Kidney epithelial cell (primary cell): ENCODE data around the gene MMP12. TPM values are rescaled to one million over a fixed set of nuclear protein-coding genes. Genes with fewer than 3 reads are reported as not detected.
"Not testable (repeated sequence)": the region's sequence is repeated elsewhere in the genome, so short reads cannot be mapped to it uniquely, and the experiment has no call there.

Experiments
- DNase-seq: peaks from one replicate; pipeline ENCODE4 v3.0.0-alpha.2; 2010; ENCODE audit warnings: low read depth
- H3K27me3 ChIP-seq: 2 replicates; pipeline ENCODE4 v1.6.0; 2011; ENCODE audit warnings: low read length; ENCODE audit not compliant: control insufficient read depth, insufficient read depth
- H3K36me3 ChIP-seq: 2 replicates; pipeline ENCODE4 v1.5.1; 2011; ENCODE audit warnings: low read length; ENCODE audit not compliant: control insufficient read depth, insufficient read depth
- H3K4me3 ChIP-seq: 2 replicates; pipeline ENCODE4 v1.5.1; 2011; ENCODE audit warnings: low read depth, mild to moderate bottlenecking, control low read depth, low read length
- total RNA-seq: library from RNA; depleted of rRNA; stranded (reverse); fragments of >200 nt; gene quantifications from 2 replicates; pipeline ENCODE4 v1.2.3, GENCODE V29; 2015
- TF ChIP-seq, protein P1 (sequence below): IDR thresholded peaks from 2 replicates; pipeline ENCODE4 v1.5.1; 2011; ENCODE audit warnings: mild to moderate bottlenecking, moderate library complexity, low read length, control low read depth, inconsistent platforms; ENCODE audit not compliant: insufficient read depth, poor library complexity, severe bottlenecking

The MMP12 gene
- total RNA-seq, 1 donor from 2014 or later: not detected

DNA sequence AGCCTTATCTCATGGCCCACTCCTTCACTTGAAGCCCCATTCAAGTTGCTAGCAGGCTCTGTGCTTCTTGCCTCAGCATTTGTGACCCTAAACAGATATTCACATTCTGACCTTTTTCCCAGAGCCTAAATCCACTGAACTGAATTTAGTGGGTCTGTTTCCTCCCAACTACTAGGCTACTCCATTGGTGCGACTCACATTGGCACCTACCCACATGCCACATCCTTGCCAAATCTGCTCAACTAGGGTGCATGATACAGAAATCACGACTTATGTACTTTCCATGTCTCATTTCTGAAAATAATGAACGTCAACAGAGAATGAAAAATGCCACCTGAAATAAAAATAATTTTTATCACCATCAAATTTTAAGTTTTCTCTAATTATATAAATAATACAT, 8.4 kb upstream of the MMP12 start:
- no peak for DNase-seq
- H3K36me3 ChIP-seq: no peaks in the 10 kb centered on the region
- TF ChIP-seq, protein P1, sequence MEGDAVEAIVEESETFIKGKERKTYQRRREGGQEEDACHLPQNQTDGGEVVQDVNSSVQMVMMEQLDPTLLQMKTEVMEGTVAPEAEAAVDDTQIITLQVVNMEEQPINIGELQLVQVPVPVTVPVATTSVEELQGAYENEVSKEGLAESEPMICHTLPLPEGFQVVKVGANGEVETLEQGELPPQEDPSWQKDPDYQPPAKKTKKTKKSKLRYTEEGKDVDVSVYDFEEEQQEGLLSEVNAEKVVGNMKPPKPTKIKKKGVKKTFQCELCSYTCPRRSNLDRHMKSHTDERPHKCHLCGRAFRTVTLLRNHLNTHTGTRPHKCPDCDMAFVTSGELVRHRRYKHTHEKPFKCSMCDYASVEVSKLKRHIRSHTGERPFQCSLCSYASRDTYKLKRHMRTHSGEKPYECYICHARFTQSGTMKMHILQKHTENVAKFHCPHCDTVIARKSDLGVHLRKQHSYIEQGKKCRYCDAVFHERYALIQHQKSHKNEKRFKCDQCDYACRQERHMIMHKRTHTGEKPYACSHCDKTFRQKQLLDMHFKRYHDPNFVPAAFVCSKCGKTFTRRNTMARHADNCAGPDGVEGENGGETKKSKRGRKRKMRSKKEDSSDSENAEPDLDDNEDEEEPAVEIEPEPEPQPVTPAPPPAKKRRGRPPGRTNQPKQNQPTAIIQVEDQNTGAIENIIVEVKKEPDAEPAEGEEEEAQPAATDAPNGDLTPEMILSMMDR: no peak
- no peak overlapping the region for H3K4me3 ChIP-seq
- H3K27me3 ChIP-seq: no peaks in the 10 kb centered on the region

GRCh38 chr11:102882389-102883024, 7.7 kb upstream of the MMP12 start:
- Histone ChIP-seq H3K27me3 (no peaks in the 10 kb centered on the region), H3K4me3 (no peak overlapping the region), H3K36me3 (no peaks in the 10 kb centered on the region)
- no peak for DNase-seq
- TF ChIP-seq, protein P1: no peak

DNA sequence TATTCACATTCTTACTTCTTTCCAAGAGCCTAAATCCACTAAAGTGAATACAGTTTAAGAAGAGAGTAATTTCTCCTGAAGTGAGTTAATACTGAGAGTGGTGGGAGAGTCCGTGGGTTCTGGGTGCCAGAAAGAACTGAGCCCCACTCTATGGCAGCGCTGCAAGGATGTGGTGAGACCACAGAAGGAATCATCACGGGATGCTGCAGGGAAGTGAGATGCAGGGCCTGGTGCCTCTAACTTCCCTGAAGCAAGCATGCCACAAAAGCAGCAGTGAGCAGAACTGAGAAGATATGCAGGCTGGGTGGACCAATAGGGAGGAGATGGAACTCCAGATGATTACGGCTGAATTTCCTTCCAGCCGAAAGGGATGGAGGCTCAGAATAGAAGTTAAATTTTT, 5.0 kb upstream of the MMP12 start:
- H3K4me3 ChIP-seq: no peak overlapping the region
- TF ChIP-seq, protein P1: no peak
- no peaks in the 10 kb centered on the region for H3K27me3 ChIP-seq
- no peaks in the 10 kb centered on the region for H3K36me3 ChIP-seq
- DNase-seq: no peak

GRCh38 chr11:102878595-102878994, 3.8 kb upstream of the MMP12 start:
- TF ChIP-seq, protein P1: no peak
- H3K4me3 ChIP-seq: no peak overlapping the region
- H3K27me3 ChIP-seq: no peaks in the 10 kb centered on the region
- no peak for DNase-seq
- H3K36me3 ChIP-seq: no peaks in the 10 kb centered on the region

- H3K4me3 ChIP-seq, H3K36me3 ChIP-seq, H3K27me3 ChIP-seq, DNase-seq: not testable (repeated sequence)
These were observed 5.3 kb downstream of the MMP12 start for GRCh38 chr11:102869354-102869964.

- TF ChIP-seq, protein P1: no peak
- DNase-seq: no peak
- Histone ChIP-seq H3K27me3 (no peaks in the 10 kb centered on the region), H3K4me3 (no peak overlapping the region), H3K36me3 (no peaks in the 10 kb centered on the region)
These were observed 6.4 kb downstream of the MMP12 start for GRCh38 chr11:102868339-102868738.
